K562 (cell line): ENCODE results near the gene SCN7A. TPM values are rescaled to one million over a fixed set of nuclear protein-coding genes. Genes with fewer than 3 reads are reported as not detected.

Source experiments
- DPF2 ChIP-seq: fragments of 450-650 bp; IDR thresholded peaks from 2 replicates; pipeline ENCODE4 v1.6.1; 2016
- HDAC1 ChIP-seq, 2 experiments: fragments of 450-650 bp; IDR thresholded peaks; 2 replicates each; pipeline ENCODE4 v1.6.1; 2016 to 2017; ENCODE audit warnings: inconsistent platforms in 1 of 2, mild to moderate bottlenecking in 1 of 2, moderate library complexity in 1 of 2
- ILK ChIP-seq: fragments of 450-650 bp; IDR thresholded peaks from 2 replicates; pipeline ENCODE4 v1.6.1; 2016; ENCODE audit warnings: missing genetic modification characterization, low read depth, mild to moderate bottlenecking, missing compliant biosample characterization, moderate library complexity, borderline replicate concordance
- KDM1A ChIP-seq, 2 experiments: fragments of 450-650 bp; IDR thresholded peaks; 2 replicates each; pipeline ENCODE4 v1.6.1; 2016; ENCODE audit warnings: mild to moderate bottlenecking in 2 of 2
- LARP7 ChIP-seq: fragments of 450-650 bp; IDR thresholded peaks from 2 replicates; pipeline ENCODE4 v1.6.1; 2016
- LEF1 ChIP-seq: fragments of 450-650 bp; IDR thresholded peaks from 2 replicates; pipeline ENCODE4 v1.6.1; 2016; ENCODE audit warnings: mild to moderate bottlenecking
- MAFK ChIP-seq: IDR thresholded peaks from 2 replicates; pipeline ENCODE4 v1.6.1; 2011; ENCODE audit warnings: low read length, improper control_type of control experiment
- NFIC ChIP-seq: fragments of 450-650 bp; IDR thresholded peaks from 2 replicates; pipeline ENCODE4 v1.6.1; 2017; ENCODE audit warnings: mild to moderate bottlenecking, inconsistent platforms
- POLR2A ChIP-seq: fragments of 450-650 bp; conservative IDR thresholded peaks from 2 replicates; pipeline ENCODE4 v1.6.1; 2016
- SAFB2 ChIP-seq: fragments of 200-400 bp; formaldehyde crosslinking; IDR thresholded peaks from 2 replicates; pipeline ENCODE4 v1.6.1; 2018; ENCODE audit warnings: borderline replicate concordance, low read length, low read depth, moderate library complexity; ENCODE audit not compliant: severe bottlenecking
- SFPQ ChIP-seq: fragments of 200-400 bp; formaldehyde crosslinking; IDR thresholded peaks from 2 replicates; pipeline ENCODE4 v1.6.1; 2017; ENCODE audit warnings: mild to moderate bottlenecking, low read depth, low read length, moderate library complexity
- SMC3 ChIP-seq: conservative IDR thresholded peaks from 2 replicates; pipeline ENCODE4 v1.6.1; 2011; ENCODE audit warnings: low read depth, low read length, improper control_type of control experiment; ENCODE audit not compliant: insufficient read depth
- SP2 ChIP-seq: IDR thresholded peaks from 2 replicates; pipeline ENCODE4 v1.6.1; 2011; ENCODE audit warnings: mild to moderate bottlenecking, low read depth, low read length, moderate library complexity; ENCODE audit not compliant: poor library complexity, severe bottlenecking; ENCODE audit errors: extremely low read depth
- ZNF224 ChIP-seq: sonication (generic); formaldehyde crosslinking; IDR thresholded peaks from 2 replicates; pipeline ENCODE4 v1.8.0; 2022; ENCODE audit warnings: mild to moderate bottlenecking, missing genetic modification reagents
- ZNF384 ChIP-seq: IDR thresholded peaks from 2 replicates; pipeline ENCODE4 v1.6.1; 2012; ENCODE audit warnings: low read depth, low read length, improper control_type of control experiment
- polyA plus RNA-seq, 8 experiments: library from polyadenylated mRNA; depleted of rRNA in 4 of 8; stranded (reverse) in 5 of 8; unstranded in 3 of 8; fragments of >200 nt; fragmentation: Nextera tagmentation in 2 of 8; fragmentation: Illumina TruSeq in 1 of 8; extraction: Ambion mirVana in 2 of 8; extraction: Trizol in 1 of 8; gene quantifications; 2 replicates each; pipeline versions ENCODE4 v1.2.1 to v1.2.3, GENCODE V29; 2011 to 2014; ENCODE audit warnings: inconsistent platforms in 1 of 8, missing spikeins in 1 of 8
- total RNA-seq, 7 experiments: library from RNA; depleted of rRNA in 6 of 7; stranded (reverse); fragments of >200 nt in 6 of 7; fragmentation: Illumina TruSeq in 2 of 7; extraction: Trizol in 2 of 7; gene quantifications; 2 replicates each; pipeline versions ENCODE4 v1.2.1 to v1.2.3, GENCODE V29; 2011 to 2021; ENCODE audit warnings: low replicate concordance in 1 of 7
- TF ChIP-seq, protein P1 (sequence below): sonication (generic); formaldehyde crosslinking; IDR thresholded peaks from 2 replicates; pipeline ENCODE4 v1.8.0; 2022; ENCODE audit warnings: mild to moderate bottlenecking, low read depth, missing genetic modification reagents
- TF ChIP-seq, protein P2 (sequence below): fragments of 250-450 bp; sonication (Bioruptor Pico); IDR thresholded peaks from 2 replicates; pipeline ENCODE4 v1.9.0; 2021; ENCODE audit warnings: mild to moderate bottlenecking, inconsistent platforms
- TF ChIP-seq, protein P3 (sequence below), 2 experiments: IDR thresholded peaks; 2 replicates each; pipeline ENCODE4 v1.6.1; 2011; ENCODE audit warnings: borderline replicate concordance in 1 of 2, control low read depth in 1 of 2, low read depth in 1 of 2, low read length in 1 of 2, mild to moderate bottlenecking in 1 of 2, mixed read lengths in 1 of 2, moderate library complexity in 1 of 2; ENCODE audit not compliant: insufficient read depth in 1 of 2, insufficient read length in 1 of 2, poor library complexity in 1 of 2, severe bottlenecking in 1 of 2; ENCODE audit errors: extremely low read depth in 1 of 2
- TF ChIP-seq, protein P4 (sequence below): sonication (generic); formaldehyde crosslinking; IDR thresholded peaks from 2 replicates; pipeline ENCODE4 v1.9.0; 2022; ENCODE audit warnings: mild to moderate bottlenecking, missing genetic modification reagents

SCN7A gene
- total and polyA plus RNA-seq, 9 of the 15 experiments (the other 6 are each of a cell fraction or from before 2014, with no cell fraction given), result under 0.01 to 0.05 (median 0.03) TPM; not detected in 3

GRCh38 chr2:166373951-166374350 is 120.1 kb downstream of the SCN7A start (continued):
- TF ChIP-seq, protein P1, sequence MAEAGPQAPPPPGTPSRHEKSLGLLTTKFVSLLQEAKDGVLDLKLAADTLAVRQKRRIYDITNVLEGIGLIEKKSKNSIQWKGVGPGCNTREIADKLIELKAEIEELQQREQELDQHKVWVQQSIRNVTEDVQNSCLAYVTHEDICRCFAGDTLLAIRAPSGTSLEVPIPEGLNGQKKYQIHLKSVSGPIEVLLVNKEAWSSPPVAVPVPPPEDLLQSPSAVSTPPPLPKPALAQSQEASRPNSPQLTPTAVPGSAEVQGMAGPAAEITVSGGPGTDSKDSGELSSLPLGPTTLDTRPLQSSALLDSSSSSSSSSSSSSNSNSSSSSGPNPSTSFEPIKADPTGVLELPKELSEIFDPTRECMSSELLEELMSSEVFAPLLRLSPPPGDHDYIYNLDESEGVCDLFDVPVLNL (CRISPR knock-in tag), result no peak
- TF ChIP-seq, protein P2, sequence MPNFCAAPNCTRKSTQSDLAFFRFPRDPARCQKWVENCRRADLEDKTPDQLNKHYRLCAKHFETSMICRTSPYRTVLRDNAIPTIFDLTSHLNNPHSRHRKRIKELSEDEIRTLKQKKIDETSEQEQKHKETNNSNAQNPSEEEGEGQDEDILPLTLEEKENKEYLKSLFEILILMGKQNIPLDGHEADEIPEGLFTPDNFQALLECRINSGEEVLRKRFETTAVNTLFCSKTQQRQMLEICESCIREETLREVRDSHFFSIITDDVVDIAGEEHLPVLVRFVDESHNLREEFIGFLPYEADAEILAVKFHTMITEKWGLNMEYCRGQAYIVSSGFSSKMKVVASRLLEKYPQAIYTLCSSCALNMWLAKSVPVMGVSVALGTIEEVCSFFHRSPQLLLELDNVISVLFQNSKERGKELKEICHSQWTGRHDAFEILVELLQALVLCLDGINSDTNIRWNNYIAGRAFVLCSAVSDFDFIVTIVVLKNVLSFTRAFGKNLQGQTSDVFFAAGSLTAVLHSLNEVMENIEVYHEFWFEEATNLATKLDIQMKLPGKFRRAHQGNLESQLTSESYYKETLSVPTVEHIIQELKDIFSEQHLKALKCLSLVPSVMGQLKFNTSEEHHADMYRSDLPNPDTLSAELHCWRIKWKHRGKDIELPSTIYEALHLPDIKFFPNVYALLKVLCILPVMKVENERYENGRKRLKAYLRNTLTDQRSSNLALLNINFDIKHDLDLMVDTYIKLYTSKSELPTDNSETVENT (CRISPR knock-in tag), result no peak
- TF ChIP-seq ZNF224 (CRISPR knock-in tag) (no peak), SMC3 (no peak), LEF1 (no peak), HDAC1 (IDR thresholded peaks at IDR 0.05) (peak in 1 of 2 experiments; percentile 10; a peak in 1 of 4 replicates), KDM1A (IDR thresholded peaks at IDR 0.05) (peak; percentile 75 to 83), LARP7 (no peak), SAFB2 (no peak), MAFK (peak; percentile 32; the same call in 1 of the 2 replicates), POLR2A (no peak), DPF2 (0 out of 2 replicates have a peak, but pooled peaks have one; percentile 25), NFIC (peak; percentile 99), SP2 (no peak), ZNF384 (no peak), ILK (tag) (no peak), SFPQ (no peak)
- TF ChIP-seq, protein P3, sequence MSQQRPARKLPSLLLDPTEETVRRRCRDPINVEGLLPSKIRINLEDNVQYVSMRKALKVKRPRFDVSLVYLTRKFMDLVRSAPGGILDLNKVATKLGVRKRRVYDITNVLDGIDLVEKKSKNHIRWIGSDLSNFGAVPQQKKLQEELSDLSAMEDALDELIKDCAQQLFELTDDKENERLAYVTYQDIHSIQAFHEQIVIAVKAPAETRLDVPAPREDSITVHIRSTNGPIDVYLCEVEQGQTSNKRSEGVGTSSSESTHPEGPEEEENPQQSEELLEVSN (IDR thresholded peaks at IDR 0.05; ENCODE audit: borderline replicate concordance in 1 of 2, extremely low read depth in 1 of 2, insufficient read depth in 1 of 2, insufficient read length in 1 of 2, low read depth in 1 of 2, low read length in 1 of 2, poor library complexity in 1 of 2, severe bottlenecking in 1 of 2), result no peak
- TF ChIP-seq, protein P4, sequence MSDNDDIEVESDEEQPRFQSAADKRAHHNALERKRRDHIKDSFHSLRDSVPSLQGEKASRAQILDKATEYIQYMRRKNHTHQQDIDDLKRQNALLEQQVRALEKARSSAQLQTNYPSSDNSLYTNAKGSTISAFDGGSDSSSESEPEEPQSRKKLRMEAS (CRISPR knock-in tag), result no peak
